Hypothalamus (tissue), 51 donors: ENCODE data around the gene MYH15.
A peak's percentile ranks its signal among the peaks of the same experiment; 100 is the strongest.
"Not testable (repeated sequence)": the region's sequence is repeated elsewhere in the genome, so short reads cannot be mapped to it uniquely, and the experiment has no call there.

ENCODE experiments used
- DNase-seq, 51 donors: peaks; one replicate each; lab custom pipeline; 2025; lab: John Stamatoyannopoulos, UW

Gene MYH15

GRCh38 chr3:108393128-108393900 is 117.1 kb downstream of the MYH15 start:
- no peak for DNase-seq

- DNase-seq = no peak
Observed at GRCh38 chr3:108391917-108392593, 118.3 kb downstream of the MYH15 start.

GRCh38 chr3:108389372-108389771 is 121.0 kb downstream of the MYH15 start:
- DNase-seq = no peak

- peak in 15 of 51 donors; percentile 2 to 52 (median 24) for DNase-seq
Observed at GRCh38 chr3:108388136-108389132, 122.0 kb downstream of the MYH15 start.

- DNase-seq = no peak
Observed at GRCh38 chr3:108387063-108387462, 123.3 kb downstream of the MYH15 start.

- no peak for DNase-seq
Observed at GRCh38 chr3:108383306-108383705, 127.1 kb downstream of the MYH15 start.

- DNase-seq = no peak
Observed at GRCh38 chr3:108381529-108382140, 128.8 kb downstream of the MYH15 start.

- DNase-seq = peak in 10 of 51 donors; percentile 2 to 31 (median 6)
Observed at GRCh38 chr3:108380128-108380795, 130.1 kb downstream of the MYH15 start.

- not testable (repeated sequence) for DNase-seq
Observed at GRCh38 chr3:108378952-108379342, 131.4 kb downstream of the MYH15 start.

GRCh38 chr3:108378153-108378951 is 132.0 kb downstream of the MYH15 start:
- no peak for DNase-seq

- DNase-seq = no peak
Observed at GRCh38 chr3:108377384-108377783, 133.0 kb downstream of the MYH15 start.

GRCh38 chr3:108376026-108376425 is 134.4 kb downstream of the MYH15 start:
- DNase-seq = no peak

GRCh38 chr3:108359011-108359410 is 151.4 kb downstream of the MYH15 start:
- no peak for DNase-seq

GRCh38 chr3:108357042-108357441 is 153.4 kb downstream of the MYH15 start:
- no peak for DNase-seq

- no peak for DNase-seq
Observed at GRCh38 chr3:108354562-108354961, 155.8 kb downstream of the MYH15 start.

GRCh38 chr3:108352176-108352575 is 158.2 kb downstream of the MYH15 start:
- DNase-seq = no peak

- DNase-seq = no peak
Observed at GRCh38 chr3:108346301-108347227, 163.8 kb downstream of the MYH15 start.
